Stomach (tissue), 9 donors: ENCODE measurements around the gene PLEKHA6. TPM values are rescaled to one million over a fixed set of nuclear protein-coding genes. Genes with fewer than 3 reads are reported as not detected.
"Not testable (repeated sequence)": the region's sequence is repeated elsewhere in the genome, so short reads cannot be mapped to it uniquely, and the experiment has no call there.

Experiments
- DNase-seq, 2 donors: peaks; one replicate each; pipeline versions ENCODE4 v3.0.0 to v3.0.0-alpha.2; 2013 to 2019
- H3K27ac ChIP-seq, 5 donors: fragments of 200-600 bp in 4 of 5; sonication (generic) in 4 of 5; one replicate each; pipeline ENCODE4 v1.5.1; 2013 to 2019; ENCODE audit warnings: mild to moderate bottlenecking in 1 of 5, moderate library complexity in 1 of 5
- H3K27me3 ChIP-seq, 3 donors: fragments of 200-600 bp; sonication (generic); one replicate each; pipeline ENCODE4 v1.5.1; 2017 to 2019; ENCODE audit warnings: mixed run types in 1 of 3
- H3K36me3 ChIP-seq, 4 donors: fragments of 200-600 bp; sonication (generic); 1 replicate in 3 of 4; 2 replicates in 1 of 4; pipeline ENCODE4 v1.5.1; 2016 to 2019
- H3K4me1 ChIP-seq, 4 donors: fragments of 200-600 bp; sonication (generic); one replicate each; pipeline ENCODE4 v1.5.1; 2016 to 2019
- H3K4me3 ChIP-seq, 4 donors: fragments of 200-600 bp; sonication (generic) in 3 of 4; one replicate each; pipeline ENCODE4 v1.5.1; 2016 to 2019; ENCODE audit warnings: mild to moderate bottlenecking in 1 of 4
- H3K9me3 ChIP-seq, 4 donors: fragments of 200-600 bp; sonication (generic); one replicate each; pipeline ENCODE4 v1.5.1; 2016 to 2019
- CTCF ChIP-seq, 7 experiments: fragments of 450-650 bp in 4 of 7; fragments of 200-600 bp in 3 of 7; sonication (generic) in 3 of 7; IDR thresholded peaks; one replicate each; pipeline ENCODE4 v1.5.1; 2016 to 2019; ENCODE audit warnings: antibody characterized with exemption in 7 of 7, control low read depth in 2 of 7, mild to moderate bottlenecking in 1 of 7
- EP300 ChIP-seq: sonication (generic); formaldehyde crosslinking; IDR thresholded peaks from one replicate; pipeline ENCODE4 v1.6.1; 2017; ENCODE audit warnings: antibody characterized with exemption
- POLR2A ChIP-seq, 4 donors: fragments of 450-650 bp; IDR thresholded peaks; one replicate each; pipeline ENCODE4 v1.6.1; 2016; ENCODE audit warnings: antibody characterized with exemption in 4 of 4, control low read depth in 2 of 4, mild to moderate bottlenecking in 1 of 4, moderate library complexity in 1 of 4
- POLR2AphosphoS5 ChIP-seq, 3 donors: sonication (generic); formaldehyde crosslinking; IDR thresholded peaks; one replicate each; pipeline ENCODE4 v1.6.1; 2016; ENCODE audit warnings: antibody characterized with exemption in 3 of 3
- WGBS, 5 donors: extraction: QIAGEN DNeasy Blood & Tissue Kit in 3 of 5; methylation state at CpG; one replicate each; pipeline versions ENCODE4 v1.1.5 to v1.1.7; 2013 to 2018; 5-methylcytosine and 5-hydroxymethylcytosine counted together
- intact Hi-C: fragments of 100-400 bp; cut with DNase I; formaldehyde crosslinking; loops from one replicate; pipeline ENCODE4 v1.15.1; 2023; ENCODE audit warnings: low total_unique reads
- polyA plus RNA-seq, 3 donors: library from polyadenylated mRNA; stranded (reverse); fragments of 200-250 nt; gene quantifications; one replicate each; pipeline ENCODE4 v1.2.3, GENCODE V29; 2013
- total RNA-seq, 5 donors: library from RNA; depleted of rRNA; stranded (reverse); fragments of >200 nt; gene quantifications; one replicate each; pipeline versions ENCODE4 v1.1.0 to v1.2.3, GENCODE V29; 2014 to 2016
- donor health status: healthy with polysubstance abuse.
- donor health status: Bipolar disorder and iron deficiency.
- donor health status: healthy.

The PLEKHA6 gene
- total and polyA plus RNA-seq, 8 donors: 6.4 to 97.9 (median 34.8) TPM

DNA sequence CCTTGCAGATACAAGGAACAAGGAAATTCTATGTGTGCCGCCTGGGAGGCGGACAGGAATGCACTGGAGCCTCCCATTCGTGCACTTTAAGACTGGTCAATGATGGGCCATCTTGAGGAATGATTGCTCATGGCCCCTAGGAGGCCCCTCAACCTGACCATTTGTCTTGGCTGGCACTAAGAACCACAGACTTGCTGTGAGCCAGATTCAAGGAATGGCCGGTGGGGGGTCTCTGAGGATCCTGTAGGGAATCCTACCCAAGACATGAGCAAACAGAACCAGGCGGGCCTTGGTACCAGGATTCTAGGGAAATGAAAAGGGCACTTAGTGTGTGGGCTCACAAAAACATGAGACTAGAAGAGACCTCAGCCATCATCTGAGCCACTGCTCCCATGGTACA, 117.8 kb downstream of the PLEKHA6 start:
- H3K36me3 ChIP-seq: peaks cover 25 to 100% (median 98%) of the 10 kb centered on the region in 4 donors
- TF ChIP-seq CTCF (IDR thresholded peaks at IDR 0.05) (no peak), EP300 (no peak), POLR2A (IDR thresholded peaks at IDR 0.05) (no peak), POLR2AphosphoS5 (IDR thresholded peaks at IDR 0.05) (no peak)
- no peaks in the 10 kb centered on the region for H3K4me1 ChIP-seq
- no peak for DNase-seq
- H3K27ac ChIP-seq: no peak overlapping the region
- 81 to 95% (median 91%) methylated on average over 5 of the region's 5 CpGs for WGBS, 5 donors
- intact Hi-C loops: no loop called here
- H3K9me3 ChIP-seq: no peaks in the 10 kb centered on the region
- no peaks in the 10 kb centered on the region for H3K27me3 ChIP-seq
- H3K4me3 ChIP-seq: no peak overlapping the region

- TF ChIP-seq POLR2A (IDR thresholded peaks at IDR 0.05) (no peak), EP300 (no peak), POLR2AphosphoS5 (IDR thresholded peaks at IDR 0.05) (no peak), CTCF (IDR thresholded peaks at IDR 0.05) (no peak)
Measured at GRCh38 chr1:204241050-204241449, 118.7 kb downstream of the PLEKHA6 start.

DNA sequence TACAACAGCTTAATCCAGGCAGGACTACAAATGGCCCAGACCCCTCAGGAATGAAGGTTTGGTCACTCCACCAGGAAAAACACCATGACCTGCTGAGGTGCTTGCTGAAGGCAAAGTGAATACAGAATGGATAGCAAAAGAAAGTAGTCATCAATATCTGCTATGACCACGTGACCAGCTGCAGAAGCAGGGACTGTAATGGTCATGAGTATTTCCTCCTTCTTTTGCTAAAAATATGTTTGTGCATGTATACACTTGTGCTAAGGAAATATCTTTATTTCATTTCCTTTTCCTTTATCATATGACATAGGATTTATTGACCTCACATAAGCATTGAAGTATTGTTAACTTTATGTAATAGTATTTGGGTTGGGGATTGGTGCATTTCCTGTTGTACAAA, 119.5 kb downstream of the PLEKHA6 start:
- H3K9me3 ChIP-seq: no peaks in the 10 kb centered on the region
- no peak overlapping the region for H3K27ac ChIP-seq
- H3K27me3 ChIP-seq: no peaks in the 10 kb centered on the region
- no peak for TF ChIP-seq POLR2A (IDR thresholded peaks at IDR 0.05)
- TF ChIP-seq EP300: no peak
- H3K4me1 ChIP-seq: no peaks in the 10 kb centered on the region
- peaks cover 20 to 100% (median 98%) of the 10 kb centered on the region in 4 donors for H3K36me3 ChIP-seq
- no peak for DNase-seq
- intact Hi-C loops: no loop called here
- H3K4me3 ChIP-seq: no peak overlapping the region
- WGBS, 5 donors: 69 to 88% (median 77%) methylated on average over 1 of the region's 1 CpG

More at GRCh38 chr1:204241050-204241449, 118.7 kb downstream of the PLEKHA6 start:
- no peaks in the 10 kb centered on the region for H3K9me3 ChIP-seq
- intact Hi-C loops: no loop called here
- no peak overlapping the region for H3K4me3 ChIP-seq
- no peak for DNase-seq
- peaks cover 20 to 100% (median 98%) of the 10 kb centered on the region in 4 donors for H3K36me3 ChIP-seq
- no peaks in the 10 kb centered on the region for H3K4me1 ChIP-seq
- H3K27me3 ChIP-seq: no peaks in the 10 kb centered on the region
- 39 to 57% (median 44%) methylated on average over 2 of the region's 2 CpGs for WGBS, 5 donors
- no peak overlapping the region for H3K27ac ChIP-seq

GRCh38 chr1:204239401-204239800, 120.3 kb downstream of the PLEKHA6 start:
- DNase-seq, H3K4me1 ChIP-seq, H3K27me3 ChIP-seq, intact Hi-C loops, H3K9me3 ChIP-seq, H3K27ac ChIP-seq, H3K4me3 ChIP-seq: not testable (repeated sequence)
- WGBS, 5 donors: 71 to 88% (median 73%) methylated on average over 3 of the region's 3 CpGs
- H3K36me3 ChIP-seq: peaks cover 13 to 98% (median 95%) of the 10 kb centered on the region in 4 donors

- WGBS, 5 donors: 67 to 93% (median 83%) methylated on average over 1 to 2 of the region's 2 CpGs
- DNase-seq, intact Hi-C loops, H3K4me1 ChIP-seq, H3K27me3 ChIP-seq, H3K9me3 ChIP-seq, H3K27ac ChIP-seq, H3K4me3 ChIP-seq: not testable (repeated sequence)
- H3K36me3 ChIP-seq: peaks cover 19 to 98% (median 96%) of the 10 kb centered on the region in 4 donors
Measured at GRCh38 chr1:204238520-204238919, 121.2 kb downstream of the PLEKHA6 start.

DNA sequence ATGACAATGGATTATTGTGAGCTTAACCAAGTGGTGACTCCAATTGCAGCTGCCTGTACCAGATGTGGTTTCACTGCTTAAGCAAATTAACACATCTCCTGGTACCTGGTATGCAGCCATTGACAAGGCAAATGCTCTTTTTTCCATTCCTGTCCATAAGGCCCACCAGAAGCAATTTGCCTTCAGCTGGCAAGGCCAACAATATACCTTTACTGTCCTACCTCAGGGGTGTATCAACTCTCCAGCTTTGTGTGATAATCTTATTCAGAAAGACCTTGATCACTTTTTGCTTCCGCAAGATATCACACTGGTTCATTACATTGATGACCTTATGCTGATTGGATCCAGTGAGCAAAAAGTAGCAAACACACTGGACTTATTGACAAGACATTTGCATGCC, 122.2 kb downstream of the PLEKHA6 start:
- H3K9me3 ChIP-seq, H3K4me3 ChIP-seq, intact Hi-C loops, H3K27me3 ChIP-seq, H3K27ac ChIP-seq, DNase-seq, H3K4me1 ChIP-seq: not testable (repeated sequence)
- peaks cover 21 to 98% (median 93%) of the 10 kb centered on the region in 4 donors for H3K36me3 ChIP-seq
- WGBS, 5 donors: 91 to 100% (median 95%) methylated on average over 1 of the region's 1 CpG
